WTC11 (cell line): Measurements from ENCODE around the gene TMEM127. TPM values are rescaled to one million over a fixed set of nuclear protein-coding genes. Genes with fewer than 3 reads are reported as not detected.

Experiments
- ATAC-seq: fragments of 200-7000 bp; cut with Tn5 transposase; 2 replicates; pipeline ENCODE4 v1.10.0; 2021; ENCODE audit warnings: mild to moderate bottlenecking, moderate library complexity
- CTCF ChIA-PET: fragments of 300-600 bp; sonication (Branson Sonifier 250); formaldehyde crosslinking; loops from one replicate; lab custom pipeline; 2021; ENCODE audit warnings: antibody characterized with exemption; lab: Charles Lee
- POLR2A ChIA-PET: fragments of 350-600 bp; sonication (Branson Sonifier 250); formaldehyde crosslinking; loops from one replicate; lab custom pipeline; 2021; ENCODE audit warnings: antibody characterized with exemption; lab: Charles Lee
- DNase-seq: peaks from one replicate; pipeline ENCODE4 v3.0.0; 2021; ENCODE audit warnings: low spot score
- H3K27ac Mint-ChIP-seq: 2 replicates; pipeline ENCODE4 v1.8.0; 2021; ENCODE audit warnings: mixed read lengths
- H3K27me3 Mint-ChIP-seq: 2 replicates; pipeline ENCODE4 v1.8.0; 2021; ENCODE audit warnings: low read depth, mild to moderate bottlenecking, moderate library complexity, mixed read lengths
- H3K36me3 Mint-ChIP-seq: 2 replicates; pipeline ENCODE4 v1.8.0; 2021; ENCODE audit warnings: mixed read lengths
- H3K4me1 Mint-ChIP-seq: 2 replicates; pipeline ENCODE4 v1.8.0; 2022; ENCODE audit warnings: mixed read lengths
- H3K4me3 Mint-ChIP-seq: 2 replicates; pipeline ENCODE4 v1.8.0; 2021; ENCODE audit warnings: mild to moderate bottlenecking, moderate library complexity, mixed read lengths
- H3K9me3 Mint-ChIP-seq: 2 replicates; pipeline ENCODE4 v1.8.0; 2021; ENCODE audit warnings: mixed read lengths
- ATF6 ChIP-seq: sonication (generic); formaldehyde crosslinking; IDR thresholded peaks from 2 replicates; pipeline ENCODE4 v1.8.1; 2023; ENCODE audit warnings: mild to moderate bottlenecking, missing genetic modification reagents
- CREB1 ChIP-seq: sonication (generic); formaldehyde crosslinking; IDR thresholded peaks from 2 replicates; pipeline ENCODE4 v1.8.0; 2023; ENCODE audit warnings: mild to moderate bottlenecking, missing genetic modification reagents
- E2F1 ChIP-seq: sonication (generic); formaldehyde crosslinking; IDR thresholded peaks from 2 replicates; pipeline ENCODE4 v1.8.0; 2022; ENCODE audit warnings: mild to moderate bottlenecking, missing genetic modification reagents
- E2F4 ChIP-seq: sonication (generic); formaldehyde crosslinking; IDR thresholded peaks from 2 replicates; pipeline ENCODE4 v1.8.1; 2022; ENCODE audit warnings: low read depth, mild to moderate bottlenecking, moderate library complexity, missing genetic modification reagents, borderline replicate concordance
- EMX1 ChIP-seq: fragments of 250-450 bp; sonication (Bioruptor Pico); IDR thresholded peaks from 2 replicates; pipeline ENCODE4 v1.8.0; 2021; ENCODE audit warnings: mild to moderate bottlenecking
- FOXP1 ChIP-seq: sonication (generic); formaldehyde crosslinking; IDR thresholded peaks from 2 replicates; pipeline ENCODE4 v1.8.0; 2022; ENCODE audit warnings: missing genetic modification reagents, mild to moderate bottlenecking, moderate library complexity, borderline replicate concordance
- JUN ChIP-seq: sonication (generic); formaldehyde crosslinking; IDR thresholded peaks from 2 replicates; pipeline ENCODE4 v1.8.0; 2023; ENCODE audit warnings: mild to moderate bottlenecking, missing genetic modification reagents
- NR3C1 ChIP-seq: sonication (generic); formaldehyde crosslinking; conservative IDR thresholded peaks from 2 replicates; pipeline ENCODE4 v1.8.1; 2023; ENCODE audit warnings: low read depth, mild to moderate bottlenecking, missing genetic modification reagents
- TCF7 ChIP-seq: sonication (generic); formaldehyde crosslinking; IDR thresholded peaks from 2 replicates; pipeline ENCODE4 v1.8.0; 2022; ENCODE audit warnings: mild to moderate bottlenecking, low read depth, missing genetic modification reagents, moderate library complexity
- ZNF121 ChIP-seq: sonication (generic); formaldehyde crosslinking; IDR thresholded peaks from 2 replicates; pipeline ENCODE4 v1.8.0; 2023; ENCODE audit warnings: missing genetic modification reagents
- ZNF232 ChIP-seq: sonication (generic); formaldehyde crosslinking; IDR thresholded peaks from 2 replicates; pipeline ENCODE4 v1.8.0; 2022; ENCODE audit warnings: mild to moderate bottlenecking, missing genetic modification reagents
- ZNF317 ChIP-seq: sonication (generic); formaldehyde crosslinking; IDR thresholded peaks from 2 replicates; pipeline ENCODE4 v1.8.1; 2023; ENCODE audit warnings: low read depth, mild to moderate bottlenecking, moderate library complexity, missing genetic modification reagents, borderline replicate concordance
- ZNF396 ChIP-seq: fragments of 250-450 bp; sonication (Bioruptor Pico); IDR thresholded peaks from 2 replicates; pipeline ENCODE4 v1.8.0; 2021; ENCODE audit warnings: mild to moderate bottlenecking, moderate library complexity, borderline replicate concordance
- ZNF671 ChIP-seq: fragments of 250-450 bp; sonication (Bioruptor Pico); IDR thresholded peaks from 2 replicates; pipeline ENCODE4 v1.8.0; 2021; ENCODE audit warnings: mild to moderate bottlenecking
- total RNA-seq: library from RNA; stranded (reverse); gene quantifications from 3 replicates; pipeline ENCODE4 v1.2.3, GENCODE V29; 2021
- TF ChIP-seq, protein P1 (sequence below): sonication (generic); formaldehyde crosslinking; IDR thresholded peaks from 2 replicates; pipeline ENCODE4 v1.8.0; 2022; ENCODE audit warnings: mild to moderate bottlenecking, missing genetic modification reagents
- TF ChIP-seq, protein P2 (sequence below): fragments of 250-450 bp; sonication (Bioruptor Pico); IDR thresholded peaks from 2 replicates; pipeline ENCODE4 v2.1.2; 2022; ENCODE audit warnings: mild to moderate bottlenecking, moderate library complexity
- TF ChIP-seq, protein P3 (sequence below): sonication (generic); formaldehyde crosslinking; IDR thresholded peaks from 2 replicates; pipeline ENCODE4 v1.8.1; 2023; ENCODE audit warnings: mild to moderate bottlenecking, missing genetic modification reagents, borderline replicate concordance
- TF ChIP-seq, protein P4 (sequence below): sonication (generic); formaldehyde crosslinking; IDR thresholded peaks from 2 replicates; pipeline ENCODE4 v1.8.1; 2022; ENCODE audit warnings: mild to moderate bottlenecking, missing genetic modification reagents, moderate library complexity, borderline replicate concordance

The TMEM127 gene
- total RNA-seq, 1 experiment from 2014 or later: 22.9 TPM

GRCh38 chr2:96233880-96234316 lies 31.9 kb downstream of the TMEM127 start:
- ATAC-seq (no peak), DNase-seq (no peak)
- Mint-ChIP-seq H3K36me3 (no peaks in the 10 kb centered on the region), H3K4me1 (peaks cover 5% of the 10 kb centered on the region; the same call in 1 of the 2 replicates), H3K27me3 (no peaks in the 10 kb centered on the region), H3K9me3 (no peaks in the 10 kb centered on the region), H3K4me3 (no peak overlapping the region), H3K27ac (no peak overlapping the region)
- ChIA-PET CTCF (interaction anchor here (1.3 to 2.1 kb wide), 4 partner anchors 59 to 117 kb away, joined by 4 to 7 read pairs (median 4); partner anchors contain the start of gene ASTL), POLR2A (interaction anchor here (0.5 kb wide), 1 partner anchor 302 kb away, joined by 3 read pairs; no protein-coding TSS in a partner anchor)
- TF ChIP-seq, protein P1, sequence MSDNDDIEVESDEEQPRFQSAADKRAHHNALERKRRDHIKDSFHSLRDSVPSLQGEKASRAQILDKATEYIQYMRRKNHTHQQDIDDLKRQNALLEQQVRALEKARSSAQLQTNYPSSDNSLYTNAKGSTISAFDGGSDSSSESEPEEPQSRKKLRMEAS (CRISPR knock-in tag): no peak
- TF ChIP-seq ZNF232 (CRISPR knock-in tag) (no peak), E2F4 (CRISPR knock-in tag) (no peak), FOXP1 (CRISPR knock-in tag) (no peak), ZNF317 (CRISPR knock-in tag) (no peak), TCF7 (CRISPR knock-in tag) (no peak), ATF6 (CRISPR knock-in tag) (no peak), E2F1 (CRISPR knock-in tag) (no peak), ZNF396 (no peak)
- TF ChIP-seq, protein P2, sequence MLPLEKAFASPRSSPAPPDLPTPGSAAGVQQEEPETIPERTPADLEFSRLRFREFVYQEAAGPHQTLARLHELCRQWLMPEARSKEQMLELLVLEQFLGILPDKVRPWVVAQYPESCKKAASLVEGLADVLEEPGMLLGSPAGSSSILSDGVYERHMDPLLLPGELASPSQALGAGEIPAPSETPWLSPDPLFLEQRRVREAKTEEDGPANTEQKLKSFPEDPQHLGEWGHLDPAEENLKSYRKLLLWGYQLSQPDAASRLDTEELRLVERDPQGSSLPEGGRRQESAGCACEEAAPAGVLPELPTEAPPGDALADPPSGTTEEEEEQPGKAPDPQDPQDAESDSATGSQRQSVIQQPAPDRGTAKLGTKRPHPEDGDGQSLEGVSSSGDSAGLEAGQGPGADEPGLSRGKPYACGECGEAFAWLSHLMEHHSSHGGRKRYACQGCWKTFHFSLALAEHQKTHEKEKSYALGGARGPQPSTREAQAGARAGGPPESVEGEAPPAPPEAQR (CRISPR knock-in tag): no peak

- POLR2A ChIA-PET: no interaction called here
- no peaks in the 10 kb centered on the region for H3K27me3 Mint-ChIP-seq
- no peak for ATAC-seq
- TF ChIP-seq JUN (CRISPR knock-in tag) (no peak), NR3C1 (CRISPR knock-in tag) (no peak), FOXP1 (CRISPR knock-in tag) (no peak), CREB1 (no peak), EMX1 (CRISPR knock-in tag) (no peak), E2F4 (CRISPR knock-in tag) (no peak), ZNF121 (CRISPR knock-in tag) (no peak), ZNF671 (CRISPR knock-in tag) (no peak)
- TF ChIP-seq, protein P3, sequence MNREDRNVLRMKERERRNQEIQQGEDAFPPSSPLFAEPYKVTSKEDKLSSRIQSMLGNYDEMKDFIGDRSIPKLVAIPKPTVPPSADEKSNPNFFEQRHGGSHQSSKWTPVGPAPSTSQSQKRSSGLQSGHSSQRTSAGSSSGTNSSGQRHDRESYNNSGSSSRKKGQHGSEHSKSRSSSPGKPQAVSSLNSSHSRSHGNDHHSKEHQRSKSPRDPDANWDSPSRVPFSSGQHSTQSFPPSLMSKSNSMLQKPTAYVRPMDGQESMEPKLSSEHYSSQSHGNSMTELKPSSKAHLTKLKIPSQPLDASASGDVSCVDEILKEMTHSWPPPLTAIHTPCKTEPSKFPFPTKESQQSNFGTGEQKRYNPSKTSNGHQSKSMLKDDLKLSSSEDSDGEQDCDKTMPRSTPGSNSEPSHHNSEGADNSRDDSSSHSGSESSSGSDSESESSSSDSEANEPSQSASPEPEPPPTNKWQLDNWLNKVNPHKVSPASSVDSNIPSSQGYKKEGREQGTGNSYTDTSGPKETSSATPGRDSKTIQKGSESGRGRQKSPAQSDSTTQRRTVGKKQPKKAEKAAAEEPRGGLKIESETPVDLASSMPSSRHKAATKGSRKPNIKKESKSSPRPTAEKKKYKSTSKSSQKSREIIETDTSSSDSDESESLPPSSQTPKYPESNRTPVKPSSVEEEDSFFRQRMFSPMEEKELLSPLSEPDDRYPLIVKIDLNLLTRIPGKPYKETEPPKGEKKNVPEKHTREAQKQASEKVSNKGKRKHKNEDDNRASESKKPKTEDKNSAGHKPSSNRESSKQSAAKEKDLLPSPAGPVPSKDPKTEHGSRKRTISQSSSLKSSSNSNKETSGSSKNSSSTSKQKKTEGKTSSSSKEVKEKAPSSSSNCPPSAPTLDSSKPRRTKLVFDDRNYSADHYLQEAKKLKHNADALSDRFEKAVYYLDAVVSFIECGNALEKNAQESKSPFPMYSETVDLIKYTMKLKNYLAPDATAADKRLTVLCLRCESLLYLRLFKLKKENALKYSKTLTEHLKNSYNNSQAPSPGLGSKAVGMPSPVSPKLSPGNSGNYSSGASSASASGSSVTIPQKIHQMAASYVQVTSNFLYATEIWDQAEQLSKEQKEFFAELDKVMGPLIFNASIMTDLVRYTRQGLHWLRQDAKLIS: no peak
- TF ChIP-seq, protein P4, sequence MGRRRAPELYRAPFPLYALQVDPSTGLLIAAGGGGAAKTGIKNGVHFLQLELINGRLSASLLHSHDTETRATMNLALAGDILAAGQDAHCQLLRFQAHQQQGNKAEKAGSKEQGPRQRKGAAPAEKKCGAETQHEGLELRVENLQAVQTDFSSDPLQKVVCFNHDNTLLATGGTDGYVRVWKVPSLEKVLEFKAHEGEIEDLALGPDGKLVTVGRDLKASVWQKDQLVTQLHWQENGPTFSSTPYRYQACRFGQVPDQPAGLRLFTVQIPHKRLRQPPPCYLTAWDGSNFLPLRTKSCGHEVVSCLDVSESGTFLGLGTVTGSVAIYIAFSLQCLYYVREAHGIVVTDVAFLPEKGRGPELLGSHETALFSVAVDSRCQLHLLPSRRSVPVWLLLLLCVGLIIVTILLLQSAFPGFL: no peak
Measured at GRCh38 chr2:96233436-96233835, 32.4 kb downstream of the TMEM127 start.

More at GRCh38 chr2:96233436-96233835, 32.4 kb downstream of the TMEM127 start:
- CTCF ChIA-PET: interaction anchor here (1.3 to 2.1 kb wide), 4 partner anchors 59 to 117 kb away, joined by 4 to 7 read pairs (median 4); partner anchors contain the start of gene ASTL
- Mint-ChIP-seq H3K36me3 (no peaks in the 10 kb centered on the region), H3K4me1 (peaks cover 5% of the 10 kb centered on the region; the same call in 1 of the 2 replicates), H3K4me3 (no peak overlapping the region), H3K27ac (no peak overlapping the region), H3K9me3 (no peaks in the 10 kb centered on the region)
- no peak for DNase-seq
